K562 (cell line): ENCODE results near the gene IPCEF1. TPM values are rescaled to one million over a fixed set of nuclear protein-coding genes. Genes with fewer than 3 reads are reported as not detected.
"Not testable (repeated sequence)": the region's sequence is repeated elsewhere in the genome, so short reads cannot be mapped to it uniquely, and the experiment has no call there.

Experiments used
- ATAC-seq: fragments of 200-7000 bp; cut with Tn5 transposase; 3 replicates; pipeline ENCODE4 v1.9.1; 2020; ENCODE audit warnings: moderate library complexity
- BruUV-seq: library from RNA; stranded (reverse); fragments of 400-500 nt; replicated peaks from 2 replicates; lab custom pipeline; 2021; lab: Mats Ljungman, UMichigan
- CTCF ChIA-PET: fragments of 300-600 bp; formaldehyde crosslinking; extraction: SDS; loops from one replicate; lab custom pipeline; 2021; ENCODE audit warnings: low intra/inter-chr PET ratio; lab: Yijun Ruan, JAX
- POLR2A ChIA-PET: fragments of 300-600, 350-650 bp; sonication (Branson Sonifier 250); formaldehyde crosslinking; extraction: SDS; loops from one replicate; lab custom pipeline; 2021; ENCODE audit warnings: antibody characterized with exemption, inconsistent platforms; lab: Yijun Ruan, JAX
- DNase-seq, 4 experiments: peaks; one replicate each; pipeline versions ENCODE4 v3.0.0 to v3.0.0-alpha.2; 2011 to 2018; ENCODE audit warnings: low spot score in 3 of 4, mixed read lengths in 3 of 4; ENCODE audit errors: extremely low read depth in 1 of 4
- FAIRE-seq: peaks from 2 replicates; lab custom pipeline; 2011; peaks lifted over from hg19 to GRCh38; lab: Jason Lieb, UNC
- H2AFZ ChIP-seq: 2 replicates; pipeline ENCODE4 v1.6.0; 2011; ENCODE audit warnings: low read depth, low read length, control low read depth, inconsistent platforms
- H3K27ac ChIP-seq: fragments of 200-600 bp; 3 replicates; pipeline ENCODE4 v1.8.0; 2011; ENCODE audit warnings: low read depth, mild to moderate bottlenecking, control low read depth, inconsistent platforms, low read length, moderate library complexity, mixed read lengths; ENCODE audit errors: extremely low read depth
- H3K27me3 ChIP-seq, 2 experiments: fragments of 300-600 bp in 1 of 2; 2 replicates in 1 of 2; 3 replicates in 1 of 2; pipeline versions ENCODE4 v1.6.0 to v1.8.0; 2011; ENCODE audit warnings: inconsistent platforms in 2 of 2, low read length in 2 of 2, mild to moderate bottlenecking in 1 of 2, mixed read lengths in 1 of 2, moderate library complexity in 1 of 2; ENCODE audit not compliant: control insufficient read depth in 2 of 2, insufficient read depth in 2 of 2
- H3K36me3 ChIP-seq: fragments of 300-600 bp; 3 replicates; pipeline ENCODE4 v1.8.0; 2011; ENCODE audit warnings: mild to moderate bottlenecking, low read length, inconsistent platforms; ENCODE audit not compliant: control insufficient read depth, insufficient read depth
- H3K4me1 ChIP-seq, 2 experiments: fragments of 200-600 bp in 1 of 2; replicated peaks in 1 of 2; 2 replicates in 1 of 2; 3 replicates in 1 of 2; pipeline versions ENCODE4 v1.5.1 to v1.8.0; 2011; ENCODE audit warnings: inconsistent platforms in 2 of 2, low read length in 2 of 2, mild to moderate bottlenecking in 1 of 2, mixed read lengths in 1 of 2, moderate library complexity in 1 of 2; ENCODE audit not compliant: control insufficient read depth in 2 of 2, insufficient read depth in 2 of 2
- H3K4me2 ChIP-seq: 2 replicates; pipeline ENCODE4 v1.6.1; 2011; ENCODE audit warnings: low read length, control low read depth, inconsistent platforms, mixed read lengths; ENCODE audit not compliant: insufficient read depth
- H3K4me3 ChIP-seq: fragments of 200-600 bp; sonication (generic), shearing (Covaris generic); 2 replicates; pipeline ENCODE4 v1.5.1; 2016; ENCODE audit warnings: control low read depth, inconsistent platforms
- H3K79me2 ChIP-seq: fragments of 200-600 bp; 3 replicates; pipeline ENCODE4 v1.8.0; 2011; ENCODE audit warnings: low read length, inconsistent platforms; ENCODE audit not compliant: control insufficient read depth, insufficient read depth
- H3K9ac ChIP-seq, 2 experiments: 2 replicates each; pipeline versions ENCODE4 v1.6.0 to v1.6.1; 2011; ENCODE audit warnings: low read depth in 2 of 2, low read length in 2 of 2, control low read depth in 1 of 2, inconsistent platforms in 1 of 2, mild to moderate bottlenecking in 1 of 2, mixed read lengths in 1 of 2; ENCODE audit not compliant: insufficient read depth in 1 of 2
- H3K9me1 ChIP-seq: one replicate; pipeline ENCODE4 v1.6.0; 2011; ENCODE audit warnings: inconsistent platforms, mild to moderate bottlenecking, low read length, moderate library complexity; ENCODE audit not compliant: control insufficient read depth, insufficient read depth
- H3K9me3 ChIP-seq: replicated peaks from 2 replicates; pipeline ENCODE4 v1.5.1; 2011; ENCODE audit warnings: low read depth, low read length, inconsistent platforms; ENCODE audit not compliant: control insufficient read depth, insufficient read depth
- H4K20me1 ChIP-seq: replicated peaks from 2 replicates; pipeline ENCODE4 v1.6.1; 2011; ENCODE audit warnings: low read length, inconsistent platforms, mixed read lengths; ENCODE audit not compliant: control insufficient read depth, insufficient read depth
- ATF3 ChIP-seq, 2 experiments: fragments of 450-650 bp in 1 of 2; sonication (generic) in 1 of 2; formaldehyde crosslinking in 1 of 2; IDR thresholded peaks in 1 of 2; conservative IDR thresholded peaks in 1 of 2; 2 replicates each; pipeline versions ENCODE4 v1.6.1 to v1.8.1; 2016 to 2023; ENCODE audit warnings: mild to moderate bottlenecking in 2 of 2, moderate library complexity in 2 of 2, inconsistent platforms in 1 of 2, missing genetic modification reagents in 1 of 2
- IRF2 ChIP-seq: sonication (generic); formaldehyde crosslinking; IDR thresholded peaks from 2 replicates; pipeline ENCODE4 v1.8.1; 2022; ENCODE audit warnings: mild to moderate bottlenecking, missing genetic modification reagents
- PTBP1 ChIP-seq: fragments of 200-400 bp; formaldehyde crosslinking; IDR thresholded peaks from 2 replicates; pipeline ENCODE4 v1.6.1; 2017; ENCODE audit warnings: low read depth, low read length
- RFX7 ChIP-seq: fragments of 250-450 bp; sonication (Bioruptor Pico); IDR thresholded peaks from 2 replicates; pipeline ENCODE4 v1.5.1; 2021; ENCODE audit warnings: mild to moderate bottlenecking
- ZNF239 ChIP-seq: fragments of 250-450 bp; sonication (Bioruptor Pico); IDR thresholded peaks from 2 replicates; pipeline ENCODE4 v1.4.0; 2020; ENCODE audit warnings: mild to moderate bottlenecking
- WGBS: fragments of 100-300 bp; shearing (Covaris generic); methylation state at CpG from one replicate; pipeline ENCODE4 v1.1.6; 2016; ENCODE audit warnings: low coverage, mixed read lengths; ENCODE audit not compliant: insufficient coverage; ENCODE audit errors: missing lambda C conversion rate; 5-methylcytosine and 5-hydroxymethylcytosine counted together
- in situ Hi-C: fragments of 300-500 bp; cut with MboI; formaldehyde crosslinking; loops from 4 replicates; pipeline ENCODE4 v1.15.0; 2018; ENCODE audit warnings: inconsistent platforms, mixed read lengths
- intact Hi-C: fragments of 100-400 bp; cut with micrococcal nuclease; formaldehyde crosslinking; loops from 2 replicates; pipeline ENCODE4 v1.14.2; 2022
- polyA plus RNA-seq, 8 experiments: library from polyadenylated mRNA; depleted of rRNA in 4 of 8; stranded (reverse) in 5 of 8; unstranded in 3 of 8; fragments of >200 nt; fragmentation: Nextera tagmentation in 2 of 8; fragmentation: Illumina TruSeq in 1 of 8; extraction: Ambion mirVana in 2 of 8; extraction: Trizol in 1 of 8; gene quantifications; 2 replicates each; pipeline versions ENCODE4 v1.2.1 to v1.2.3, GENCODE V29; 2011 to 2014; ENCODE audit warnings: inconsistent platforms in 1 of 8, missing spikeins in 1 of 8
- total RNA-seq, 7 experiments: library from RNA; depleted of rRNA in 6 of 7; stranded (reverse); fragments of >200 nt in 6 of 7; fragmentation: Illumina TruSeq in 2 of 7; extraction: Trizol in 2 of 7; gene quantifications; 2 replicates each; pipeline versions ENCODE4 v1.2.1 to v1.2.3, GENCODE V29; 2011 to 2021; ENCODE audit warnings: low replicate concordance in 1 of 7

IPCEF1 gene
- total and polyA plus RNA-seq, 9 of the 15 experiments (the other 6 are each of a cell fraction or from before 2014, with no cell fraction given), result 0.14 to 0.18 TPM; not detected in 7

- H2AFZ ChIP-seq; H3K9me3 ChIP-seq; FAIRE-seq; H3K4me3 ChIP-seq; intact Hi-C loops; DNase-seq; H3K4me1 ChIP-seq; H3K27ac ChIP-seq; H3K36me3 ChIP-seq; ATAC-seq; H4K20me1 ChIP-seq; H3K79me2 ChIP-seq; CTCF ChIA-PET; H3K4me2 ChIP-seq; H3K9ac ChIP-seq; BruUV-seq; in situ Hi-C loops; H3K9me1 ChIP-seq; TF ChIP-seq ATF3 (CRISPR knock-in tag; conservative IDR thresholded peaks at IDR 0.05): not testable (repeated sequence)
- H3K27me3 ChIP-seq, result peaks cover 9 to 16% of the 10 kb centered on the region in 2 experiments; a peak in 3 of 5 replicates
- 3% methylated on average over 5 of the region's 11 CpGs for WGBS
- POLR2A ChIA-PET, result interaction anchor here (0.6 kb wide), 1 partner anchor 836 kb away, joined by 3 read pairs; no protein-coding TSS in a partner anchor
- TF ChIP-seq ATF3 (IDR thresholded peaks at IDR 0.05), result peak; percentile 13; the same call in 1 of the 2 replicates
Observed at GRCh38 chr6:154241061-154241460, 115.5 kb downstream of the IPCEF1 start.

- intact Hi-C loops (no loop called here), in situ Hi-C loops (no loop called here)
- no peak overlapping the region for H3K27ac ChIP-seq
- H3K9ac ChIP-seq, result no peak overlapping the region
- no peak for DNase-seq
- no peak for ATAC-seq
- no peaks in the 10 kb centered on the region for H4K20me1 ChIP-seq
- ChIA-PET CTCF (no interaction called here), POLR2A (no interaction called here)
- no peaks in the 10 kb centered on the region for H3K9me3 ChIP-seq
- H3K9me1 ChIP-seq, result no peaks in the 10 kb centered on the region
- H3K79me2 ChIP-seq, result no peaks in the 10 kb centered on the region
- no peaks in the 10 kb centered on the region for H3K4me1 ChIP-seq
- H3K4me3 ChIP-seq, result no peak overlapping the region
- H2AFZ ChIP-seq, result no peak overlapping the region
- no peak for FAIRE-seq
- peaks cover 9 to 12% of the 10 kb centered on the region in 2 experiments; a peak in 3 of 5 replicates for H3K27me3 ChIP-seq
- BruUV-seq, result no TSS peak
- TF ChIP-seq RFX7 (CRISPR knock-in tag) (no peak), IRF2 (no peak), PTBP1 (no peak), ZNF239 (CRISPR knock-in tag) (no peak)
- TF ChIP-seq, all 486 proteins: peak for 0
- 2% methylated on average over 7 of the region's 7 CpGs for WGBS
- Histone ChIP-seq H3K4me2 (no peak overlapping the region), H3K36me3 (no peaks in the 10 kb centered on the region)
Observed at GRCh38 chr6:154239392-154239791, 117.2 kb downstream of the IPCEF1 start.
